GF-D8 (cell line): Measurements from ENCODE around the gene NARF.

Source experiments
- DNase-seq: peaks from one replicate; lab custom pipeline; 2025; lab: John Stamatoyannopoulos, UW

The NARF gene

DNA sequence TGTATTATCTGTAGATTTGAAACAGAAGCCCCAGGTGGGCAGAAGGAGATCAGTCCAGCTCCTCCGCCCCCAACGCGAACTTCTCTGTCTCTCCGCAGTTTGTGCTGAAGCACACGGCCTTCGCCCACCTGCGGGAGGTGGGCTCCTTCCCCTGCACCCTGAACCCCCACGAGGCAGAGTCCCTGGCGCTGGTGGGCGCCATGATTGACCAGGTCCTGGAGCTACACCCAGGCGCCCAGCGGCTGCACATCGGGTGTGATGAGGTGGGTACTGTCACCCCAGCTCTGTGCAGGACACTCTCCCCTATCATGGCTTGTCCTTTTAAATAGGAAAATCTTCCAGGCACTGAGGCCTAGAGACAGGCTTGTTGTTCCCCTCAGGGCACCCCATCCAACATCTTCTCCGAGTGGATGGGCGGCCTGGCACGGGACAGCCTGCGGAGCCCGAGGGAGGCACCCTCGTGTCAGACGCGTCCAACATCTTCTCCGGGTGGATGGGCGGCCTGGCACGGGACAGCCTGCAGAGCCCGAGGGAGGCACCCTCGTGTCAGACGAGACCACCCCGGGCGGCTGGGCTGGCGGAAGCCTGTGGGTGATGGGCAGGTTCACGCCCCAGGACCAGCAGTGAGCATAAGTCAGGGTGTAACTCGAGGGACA lies 24.9 kb upstream of the NARF start:
- no peak for DNase-seq

- no peak for DNase-seq
These were observed 24.4 kb upstream of the NARF start for GRCh38 chr17:82434216-82434565.

GRCh38 chr17:82435103-82435502 lies 23.4 kb upstream of the NARF start:
- DNase-seq: no peak

DNA sequence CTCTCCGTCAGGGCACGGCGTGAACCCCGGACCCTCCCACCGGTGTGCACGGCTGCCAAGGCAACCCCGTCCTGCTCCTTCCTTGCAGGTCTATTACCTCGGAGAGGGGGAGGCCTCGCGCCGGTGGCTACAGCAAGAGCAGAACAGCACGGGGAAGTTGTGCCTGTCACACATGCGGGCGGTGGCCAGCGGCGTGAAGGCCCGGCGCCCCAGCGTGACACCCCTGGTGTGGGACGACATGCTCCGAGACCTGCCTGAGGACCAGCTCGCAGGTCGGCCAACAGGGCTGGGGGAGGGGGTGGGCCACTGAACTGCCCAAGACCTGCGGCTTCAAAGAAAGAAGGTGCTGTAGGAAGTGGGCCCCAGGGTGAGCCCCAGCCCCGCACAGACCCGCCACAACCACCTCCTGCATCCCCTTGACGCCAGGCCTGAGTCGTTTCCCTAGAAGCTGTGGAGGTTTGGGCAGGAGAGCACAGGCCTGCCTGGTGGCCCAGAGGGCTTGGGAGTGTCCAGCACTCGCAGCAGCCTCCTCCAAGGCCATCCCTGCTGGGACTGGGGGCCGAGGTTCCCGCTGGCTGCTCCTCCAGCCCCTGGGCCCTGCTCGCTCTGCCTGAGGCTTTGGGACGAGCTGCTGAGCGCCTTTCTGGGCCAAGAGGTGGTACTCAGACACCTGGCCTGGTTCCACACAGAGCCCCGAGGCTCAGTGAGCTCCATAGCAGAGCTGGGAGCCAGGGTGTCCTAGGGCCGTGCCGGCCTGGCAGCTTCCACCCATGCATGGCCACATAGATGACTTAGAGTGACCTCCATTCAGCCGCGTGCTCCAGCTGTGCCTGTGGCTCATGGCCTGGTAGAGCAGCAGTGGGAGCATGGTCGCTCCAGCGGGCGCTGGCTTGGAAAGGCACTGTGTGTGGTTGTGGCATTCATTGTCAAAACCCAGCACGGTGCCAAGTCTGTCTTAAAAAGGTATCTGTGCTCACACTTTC lies 22.6 kb upstream of the NARF start:
- no peak for DNase-seq

DNA sequence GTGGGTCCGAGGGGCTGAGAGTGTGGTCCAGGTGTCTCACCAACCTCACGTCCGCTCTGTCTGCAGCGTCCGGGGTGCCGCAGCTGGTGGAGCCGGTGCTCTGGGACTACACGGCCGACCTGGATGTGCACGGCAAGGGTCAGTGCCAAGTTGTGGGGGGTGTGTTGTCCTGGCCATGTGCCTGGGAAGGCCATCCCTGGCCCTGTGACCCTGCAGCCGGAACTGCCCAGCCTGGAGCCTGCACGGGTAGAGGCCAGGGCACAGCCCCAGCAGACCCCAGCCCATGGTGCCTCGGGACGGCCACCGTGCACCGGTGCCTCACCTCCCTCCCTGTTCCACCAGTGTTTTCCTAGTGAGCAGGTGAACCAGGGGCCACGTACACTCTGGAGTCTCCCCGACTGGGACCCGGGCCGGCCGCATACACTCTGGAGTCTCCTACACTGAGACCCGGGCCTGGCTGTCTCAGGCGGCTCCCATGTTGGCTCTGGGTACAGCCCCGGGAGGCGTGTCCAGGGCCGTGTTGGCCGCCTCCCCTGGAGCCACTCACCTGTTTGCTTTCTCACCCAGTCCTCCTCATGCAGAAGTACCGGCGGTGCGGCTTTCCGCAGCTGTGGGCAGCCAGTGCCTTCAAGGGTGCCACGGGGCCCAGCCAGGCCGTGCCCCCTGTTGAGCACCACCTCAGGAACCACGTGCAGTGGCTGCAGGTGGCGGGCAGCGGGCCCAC lies 21.8 kb upstream of the NARF start:
- no peak for DNase-seq

DNA sequence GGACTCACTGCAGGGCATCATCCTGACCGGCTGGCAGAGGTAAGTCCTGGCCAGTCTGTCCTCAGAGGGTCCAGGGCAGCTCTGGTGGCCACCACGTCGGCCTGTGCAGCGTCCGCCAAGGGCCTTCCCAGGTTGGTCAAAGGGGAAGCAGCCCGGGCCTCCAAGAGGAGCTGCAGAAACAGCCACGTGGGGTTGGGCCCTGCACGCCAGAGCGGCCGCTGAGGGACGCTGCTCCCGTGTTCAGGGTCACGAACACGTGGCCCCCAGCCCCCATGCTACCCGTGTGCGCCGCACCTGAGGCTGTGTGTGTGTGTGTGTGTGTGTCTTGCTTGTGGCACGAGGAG lies 21.2 kb upstream of the NARF start:
- DNase-seq: no peak

- no peak for DNase-seq
These were observed 19.9 kb upstream of the NARF start for GRCh38 chr17:82438401-82439193.

DNA sequence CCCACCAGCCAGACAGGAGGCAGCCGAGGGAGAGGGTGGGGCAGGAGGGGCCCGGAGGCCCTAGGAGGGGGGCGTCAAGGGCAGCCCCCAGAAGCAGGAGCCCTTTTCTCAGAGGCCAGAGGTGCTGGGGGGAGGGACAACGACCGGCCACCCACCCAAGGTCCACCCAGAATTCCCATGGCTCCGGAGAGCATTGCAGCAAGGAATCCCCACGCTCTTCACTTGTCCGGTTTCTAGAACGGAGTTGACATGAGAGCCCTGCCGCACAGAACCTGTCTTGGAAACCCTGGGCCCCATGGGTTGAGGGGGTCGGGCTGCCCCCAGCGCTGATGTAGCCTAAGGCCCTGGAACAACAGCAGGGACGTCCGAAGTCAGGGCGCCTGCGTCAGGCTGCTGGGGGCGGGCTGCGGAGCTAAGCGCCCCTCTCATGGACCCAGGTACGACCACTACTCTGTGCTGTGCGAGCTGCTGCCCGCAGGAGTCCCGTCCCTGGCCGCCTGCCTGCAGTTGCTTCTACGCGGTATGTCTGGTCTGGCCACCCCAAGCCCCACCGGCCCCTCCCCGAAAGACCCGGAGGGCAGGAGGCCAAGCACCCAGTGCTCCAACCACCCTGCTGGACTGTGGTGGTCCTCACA lies 19.2 kb upstream of the NARF start:
- DNase-seq: no peak

- no peak for DNase-seq
These were observed 18.6 kb upstream of the NARF start for GRCh38 chr17:82439829-82440365.

DNA sequence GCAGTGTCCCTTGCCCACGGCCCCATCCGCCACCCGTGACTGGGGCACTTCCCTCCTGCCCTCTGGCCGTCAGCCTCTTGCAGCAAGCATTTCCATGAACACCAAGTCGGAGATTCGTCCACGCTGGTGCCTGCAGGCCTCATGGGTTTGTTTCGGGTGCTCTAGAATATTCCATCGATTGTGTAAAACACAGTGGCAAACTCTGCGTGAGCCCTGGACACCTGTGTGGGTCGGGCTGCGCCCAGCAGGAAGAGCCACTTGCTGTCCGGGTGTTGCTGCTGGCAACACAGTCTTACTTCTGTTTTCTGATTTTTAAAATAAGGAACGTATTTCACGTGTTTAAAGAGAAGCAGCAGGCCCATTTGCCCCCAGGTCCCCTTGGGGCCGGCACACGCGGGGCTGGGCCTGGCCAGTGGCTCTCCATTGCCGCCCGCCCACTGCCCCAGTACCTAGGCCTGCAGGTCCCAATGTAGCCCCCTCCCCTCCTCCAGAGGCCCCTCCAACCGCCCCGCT lies 18.0 kb upstream of the NARF start:
- peak; percentile 68 for DNase-seq

- DNase-seq: no peak
These were observed 17.4 kb upstream of the NARF start for GRCh38 chr17:82440991-82441627.

DNA sequence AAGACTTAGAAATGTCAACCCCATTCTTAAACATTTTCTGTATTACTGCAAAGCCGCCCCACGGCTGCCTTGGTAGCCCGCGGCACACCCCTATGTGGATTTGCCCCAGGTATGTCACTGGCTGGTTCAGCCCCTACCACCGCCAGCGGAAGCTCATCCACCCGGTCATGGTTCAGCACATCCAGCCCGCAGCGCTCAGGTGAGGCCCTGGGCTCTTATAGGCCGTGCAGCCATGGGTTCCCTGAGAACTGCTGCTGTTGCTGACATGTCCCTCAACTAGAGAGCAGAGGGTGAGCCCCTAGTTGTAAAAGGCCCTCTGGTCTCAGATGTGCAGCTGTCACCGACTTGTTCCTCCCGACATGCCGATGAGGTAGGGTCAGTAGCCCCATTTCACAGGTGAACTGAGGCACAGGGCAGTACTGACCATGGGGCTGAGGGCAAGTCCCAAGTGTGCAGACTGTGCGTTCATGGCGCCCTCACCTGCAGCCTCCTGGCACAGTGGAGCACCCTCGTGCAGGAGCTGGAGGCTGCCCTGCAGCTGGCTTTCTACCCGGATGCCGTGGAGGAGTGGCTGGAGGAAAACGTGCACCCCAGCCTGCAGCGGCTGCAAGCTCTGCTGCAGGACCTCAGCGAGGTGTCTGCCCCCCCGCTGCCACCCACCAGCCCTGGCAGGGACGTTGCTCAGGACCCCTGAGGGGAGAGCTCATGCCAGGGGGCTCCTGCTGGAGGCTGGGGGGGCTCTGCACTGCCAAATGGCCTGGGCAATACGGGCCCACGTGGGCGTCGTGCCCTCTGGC lies 16.7 kb upstream of the NARF start:
- no peak for DNase-seq

- DNase-seq: no peak
These were observed 15.7 kb upstream of the NARF start for GRCh38 chr17:82442643-82443464.

DNA sequence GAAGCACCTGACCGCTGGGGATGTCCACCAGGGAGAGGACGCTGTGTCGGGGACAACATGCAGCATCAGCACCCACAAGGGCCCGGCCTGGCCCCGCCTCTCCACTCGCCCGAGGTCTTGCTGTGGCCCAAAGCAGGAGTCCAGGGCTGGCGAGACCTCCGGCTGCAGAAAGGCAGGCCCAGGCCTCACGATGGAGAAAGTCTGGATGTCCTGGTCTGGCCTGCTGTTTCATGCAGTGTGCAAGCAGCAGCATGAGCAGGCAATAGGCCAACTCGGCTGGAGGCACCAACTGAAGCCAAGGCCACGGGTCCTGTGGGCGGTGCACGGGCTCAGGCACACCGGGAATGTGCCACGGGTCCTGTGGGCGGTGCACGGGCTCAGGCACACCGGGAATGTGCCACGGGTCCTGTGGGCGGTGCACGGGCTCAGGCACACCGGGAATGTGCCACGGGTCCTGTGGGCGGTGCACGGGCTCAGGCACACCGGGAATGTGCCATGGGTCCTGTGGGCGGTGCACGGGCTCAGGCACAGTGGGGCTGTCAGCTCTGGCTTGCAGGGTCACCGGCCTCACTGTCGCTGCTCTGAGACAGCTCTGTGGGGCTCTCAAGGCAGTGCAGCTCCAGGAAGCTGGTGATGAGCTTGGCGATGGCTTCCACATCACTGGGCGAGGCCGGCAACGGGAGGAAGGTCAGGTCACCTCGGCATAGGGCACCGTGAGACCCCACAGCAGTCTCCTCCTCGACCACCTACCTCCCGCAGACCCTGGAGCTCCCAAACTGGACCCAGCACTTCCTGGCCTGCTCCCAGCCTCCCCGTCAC lies 14.9 kb upstream of the NARF start:
- DNase-seq: no peak

DNA sequence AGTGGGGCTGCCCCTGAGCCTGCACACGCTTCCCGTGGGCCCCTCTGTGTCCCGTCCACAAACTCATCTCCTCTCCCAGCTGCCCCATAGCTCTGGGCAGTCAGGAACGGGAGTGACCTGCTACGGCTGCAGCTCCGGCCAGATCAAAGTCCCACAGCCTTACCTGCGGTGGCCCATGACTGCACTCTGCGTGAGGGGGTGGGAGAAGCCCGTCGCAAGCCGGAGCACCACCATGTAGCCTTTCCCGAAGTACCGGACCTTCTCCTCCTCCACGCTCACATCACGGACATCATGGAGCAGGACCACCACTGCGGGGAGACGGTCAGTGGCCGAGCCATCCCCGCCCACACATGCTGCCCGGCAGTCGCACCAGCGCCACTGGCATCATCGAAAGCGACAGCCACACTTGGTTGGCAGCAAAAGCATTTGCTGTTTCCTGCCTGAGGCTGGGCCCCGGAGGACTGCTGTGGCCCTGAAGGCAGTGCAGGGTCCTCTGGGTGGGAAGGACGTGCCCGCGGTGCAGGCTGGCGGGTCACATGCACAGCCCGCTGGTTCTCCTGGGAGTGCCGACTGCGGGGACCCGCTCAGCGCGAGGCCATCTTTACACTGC lies 14.2 kb upstream of the NARF start:
- no peak for DNase-seq

DNA sequence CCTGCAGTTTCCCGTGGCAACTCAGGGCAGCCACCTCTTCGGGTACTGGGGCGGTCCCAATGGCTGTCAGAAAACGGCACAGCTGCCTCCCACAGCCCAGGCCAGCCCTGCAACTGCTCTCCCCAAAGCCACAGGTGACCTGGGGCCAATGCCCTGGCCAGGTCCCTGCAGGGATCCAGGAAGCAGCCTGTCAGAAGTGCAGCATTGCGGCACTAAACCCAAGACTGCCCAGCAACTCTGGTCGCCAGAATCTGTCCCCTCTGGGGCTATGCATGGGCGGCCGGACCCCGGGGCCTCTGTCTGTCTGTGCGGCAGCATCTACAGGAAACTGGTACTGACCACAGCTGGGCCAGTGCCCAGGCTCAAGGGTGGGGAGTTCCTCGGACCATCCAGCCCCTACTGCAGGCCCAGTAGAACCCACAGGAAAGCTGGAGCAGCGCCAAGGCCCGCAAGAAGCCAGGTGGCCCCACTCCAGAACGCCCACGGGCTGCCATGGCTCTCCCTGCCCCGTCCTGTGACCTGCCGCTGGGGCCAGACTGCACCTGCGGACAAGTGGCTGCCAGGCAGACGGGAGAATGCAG lies 13.5 kb upstream of the NARF start:
- DNase-seq: no peak

DNA sequence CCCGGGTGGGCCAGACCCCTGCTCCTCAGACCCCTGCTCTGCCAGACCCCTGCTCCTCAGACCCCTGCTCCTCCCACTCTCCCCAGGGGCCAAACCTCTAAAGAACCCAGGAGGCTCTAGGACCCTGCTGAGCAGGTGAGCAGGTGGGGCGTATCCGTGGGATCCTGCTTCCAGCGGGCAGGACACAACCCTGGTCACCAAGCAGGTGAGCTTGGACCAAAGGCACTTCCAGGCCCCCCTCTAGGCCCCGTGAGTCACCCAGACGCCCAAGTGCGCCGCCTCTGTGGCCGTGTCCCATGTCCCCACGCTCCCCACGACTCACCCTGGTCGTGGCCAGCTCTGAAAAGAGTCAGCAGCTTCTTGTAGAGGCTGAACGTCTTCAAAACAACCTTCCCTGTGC lies 13.0 kb upstream of the NARF start:
- no peak for DNase-seq
